HS-27A (cell line): ENCODE results near the gene KLF5.
"Not testable (repeated sequence)": the region's sequence is repeated elsewhere in the genome, so short reads cannot be mapped to it uniquely, and the experiment has no call there.

ENCODE experiments used
- DNase-seq: peaks from one replicate; pipeline ENCODE4 v3.0.0-alpha.2; 2012; ENCODE audit warnings: low read depth, missing footprints

KLF5 gene

DNA sequence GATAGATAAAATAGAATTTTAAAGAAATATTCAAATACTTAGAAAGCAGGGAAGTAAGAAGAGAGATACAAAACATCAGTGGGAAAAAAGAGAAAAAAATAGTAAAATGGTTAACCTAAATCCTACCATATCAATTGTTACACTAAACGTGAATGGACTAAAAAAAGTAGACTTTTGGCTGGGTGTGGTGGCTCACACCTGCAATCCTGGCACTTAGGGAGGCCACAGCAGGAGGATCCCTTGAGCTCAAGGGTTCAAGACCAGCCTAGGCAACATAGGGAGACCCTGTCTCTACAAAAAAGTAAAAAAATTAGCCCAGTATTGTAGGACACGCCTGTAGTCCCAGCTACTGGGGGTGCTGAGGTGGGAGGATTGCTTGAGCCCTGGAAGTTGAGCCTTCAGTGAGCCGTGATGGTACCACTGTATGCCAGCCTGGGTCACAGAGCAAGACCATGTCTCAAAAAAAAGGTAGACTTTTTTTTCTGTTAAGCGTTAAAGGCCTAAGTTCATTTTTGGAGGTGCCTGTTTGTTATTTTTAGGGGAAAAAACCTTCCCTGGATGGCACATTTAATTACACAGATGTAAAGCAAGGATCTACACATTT lies 29.6 kb downstream of the KLF5 start:
- no peak for DNase-seq

DNA sequence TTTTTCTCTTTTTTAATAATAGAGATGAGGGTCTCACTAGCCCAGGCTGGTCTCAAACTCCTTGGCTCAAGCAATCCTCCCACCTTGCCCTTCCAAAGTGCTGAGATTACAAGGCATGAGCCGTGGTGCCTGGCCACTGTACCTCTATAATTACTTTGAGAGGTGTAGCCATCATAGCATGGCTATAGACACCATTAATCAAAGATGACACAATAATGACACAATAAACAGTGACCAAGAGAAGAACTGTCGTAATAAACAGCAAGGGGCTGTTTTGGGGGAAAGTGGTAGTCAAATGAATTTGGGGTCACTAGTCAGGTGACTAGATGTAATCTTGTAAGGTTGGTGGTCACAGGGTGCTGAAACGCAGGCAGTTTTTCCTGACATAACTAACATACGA lies 30.4 kb downstream of the KLF5 start:
- no peak for DNase-seq

DNA sequence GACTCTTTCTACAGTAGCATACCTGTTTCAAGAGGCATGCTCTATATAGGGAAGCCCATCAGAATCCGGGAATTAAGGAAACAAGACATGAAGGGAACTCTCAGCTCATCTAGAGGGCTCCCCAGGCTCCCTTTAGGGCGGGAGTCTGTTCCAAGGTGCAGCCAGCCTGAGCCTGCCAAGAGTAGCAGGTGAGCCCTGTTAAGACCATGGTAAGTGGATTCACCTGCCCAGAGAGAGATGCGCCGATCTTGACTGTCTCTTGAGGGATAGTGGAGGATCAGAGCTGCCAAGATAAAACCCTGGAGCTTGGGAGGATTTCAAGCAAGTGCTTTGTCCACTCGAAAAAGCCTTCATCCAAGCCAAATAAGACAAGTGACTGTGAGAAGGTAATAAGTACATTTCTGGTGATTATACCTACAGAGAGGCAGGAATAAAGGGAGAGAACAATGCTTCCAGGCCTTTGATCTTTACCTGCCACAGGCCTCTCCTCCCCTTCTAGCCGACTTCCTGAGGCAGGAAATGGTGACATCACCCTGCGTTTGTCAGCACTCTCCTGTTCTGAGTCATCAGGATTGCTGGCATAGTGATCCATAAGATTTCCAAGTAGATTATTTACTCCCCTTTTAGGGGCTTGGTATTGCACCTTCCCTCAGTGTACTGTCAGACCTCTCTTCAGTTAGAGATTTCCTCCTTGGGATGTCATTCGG lies 31.5 kb downstream of the KLF5 start:
- peak; percentile 46 for DNase-seq

DNA sequence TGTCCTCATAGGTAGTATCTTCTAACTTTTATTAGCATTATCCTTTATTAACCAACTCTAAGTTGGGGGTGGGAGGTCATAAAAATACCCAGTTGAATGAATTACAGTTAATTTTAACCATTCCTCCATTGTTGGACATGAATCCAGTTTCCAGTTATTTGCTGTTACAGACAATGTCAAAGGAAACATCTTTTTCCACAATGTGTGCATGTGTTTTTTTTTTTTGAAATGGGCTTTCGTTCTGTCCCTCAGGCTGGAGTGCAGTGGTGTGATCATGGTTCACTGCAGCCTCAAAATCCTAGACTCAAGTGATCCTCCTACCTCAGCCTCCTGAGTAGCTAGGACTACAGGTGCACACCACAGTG lies 32.0 kb downstream of the KLF5 start:
- no peak for DNase-seq

DNA sequence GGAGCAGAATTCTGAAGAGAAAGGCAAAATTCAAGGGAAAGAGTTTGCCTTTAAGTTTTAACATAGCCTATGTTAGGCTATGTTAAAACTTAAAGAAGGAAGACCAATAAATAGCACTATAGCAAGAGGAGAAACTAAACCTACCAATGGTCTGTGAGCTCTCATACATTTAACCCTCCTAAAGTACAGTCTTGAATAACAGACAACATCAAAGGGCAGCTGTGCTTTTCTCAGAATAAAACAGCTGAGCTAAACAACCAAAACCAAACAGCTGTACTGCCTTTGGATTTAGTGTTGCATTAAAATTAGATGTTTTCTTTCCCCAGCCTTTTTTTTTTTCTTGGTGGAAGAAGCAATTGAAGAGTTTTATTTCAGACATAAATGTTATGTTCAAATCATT lies 34.0 kb downstream of the KLF5 start:
- DNase-seq: no peak

DNA sequence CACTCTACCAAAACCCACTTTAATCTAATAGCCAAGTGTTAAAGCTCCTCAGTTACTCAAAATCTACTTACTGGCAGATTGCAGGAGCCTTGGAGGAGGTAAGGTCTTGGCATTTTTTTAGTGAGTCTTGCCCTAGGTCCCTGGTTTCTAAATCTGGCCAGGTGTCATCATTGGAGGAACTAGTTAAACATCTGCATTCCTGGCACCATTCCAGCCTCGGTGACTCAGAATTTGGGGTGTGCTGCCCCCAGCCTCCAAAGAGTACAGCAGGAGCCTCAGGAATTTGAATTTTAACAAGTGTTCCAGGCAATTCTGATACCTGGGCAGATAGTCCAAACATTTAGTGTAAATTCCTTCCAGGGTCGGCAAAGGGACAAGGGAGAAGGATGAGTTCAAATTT lies 37.4 kb downstream of the KLF5 start:
- peak; percentile 24 for DNase-seq

DNA sequence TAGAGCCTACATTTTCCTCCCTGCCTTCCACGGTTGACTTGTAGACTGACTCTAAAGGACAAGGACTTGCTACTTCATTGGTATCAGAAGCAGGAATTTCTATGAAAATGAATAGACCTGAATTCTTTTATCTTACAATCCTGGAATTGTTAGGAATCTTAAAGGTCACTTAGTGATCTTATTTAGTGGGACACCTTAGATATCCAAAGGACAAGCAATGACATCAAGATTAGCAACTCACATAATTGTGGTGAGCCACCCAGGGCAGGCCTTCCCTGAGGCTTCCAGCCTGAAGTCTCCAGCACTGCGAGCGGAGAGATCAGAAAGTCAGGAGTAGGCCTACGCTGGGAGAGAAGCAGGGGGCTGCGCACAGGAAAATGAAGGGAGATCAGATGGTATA lies 37.8 kb downstream of the KLF5 start:
- no peak for DNase-seq

DNA sequence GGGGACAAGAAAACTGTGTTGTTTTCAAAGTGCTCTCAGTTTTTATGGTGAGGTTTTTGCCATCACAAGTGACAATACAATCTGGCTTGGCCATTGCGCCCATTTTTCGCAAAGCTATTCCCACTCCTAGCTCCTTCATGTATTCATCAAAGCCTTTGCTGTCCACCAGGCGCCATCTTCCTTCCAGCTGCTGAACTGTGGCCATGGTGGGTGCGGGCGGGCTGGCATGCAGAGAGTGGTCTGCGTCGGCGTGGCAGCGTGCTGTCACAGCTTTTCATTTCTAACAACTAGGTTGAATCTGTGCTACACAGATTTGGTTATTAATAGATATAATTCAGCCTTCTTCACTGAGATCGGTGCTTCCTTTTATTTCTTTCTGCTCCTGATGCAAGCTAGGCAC lies 42.0 kb downstream of the KLF5 start:
- not testable (repeated sequence) for DNase-seq

DNA sequence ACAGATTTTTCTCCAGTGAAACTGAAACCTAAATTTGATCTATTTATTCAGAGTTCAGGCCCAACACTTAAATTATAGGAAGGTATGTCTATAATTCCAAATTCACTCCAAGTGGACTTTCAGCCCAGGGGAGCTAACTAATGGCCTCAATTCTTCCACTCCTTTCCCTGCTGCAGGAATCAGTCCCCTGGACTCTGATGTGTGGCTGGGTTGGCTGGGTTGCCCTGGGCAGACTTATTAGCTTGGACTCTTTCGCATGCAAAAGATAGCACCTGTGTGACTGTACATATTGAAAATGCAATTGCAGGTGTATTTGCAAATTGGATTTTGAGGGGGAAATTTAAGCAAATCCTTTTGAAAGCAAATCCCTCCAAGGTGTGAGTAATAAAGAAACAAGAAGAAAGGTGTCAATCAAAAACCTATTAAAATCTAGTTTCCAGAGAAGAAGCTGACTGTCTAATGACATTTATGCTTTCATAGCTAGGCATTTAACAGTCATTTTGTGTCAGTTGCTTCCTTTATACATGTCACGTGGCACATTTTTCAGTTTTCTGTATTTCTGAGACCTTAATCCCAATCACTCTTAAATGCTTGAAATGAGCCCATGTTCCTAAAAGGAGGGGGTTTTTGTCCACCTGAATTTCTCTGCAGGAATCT lies 42.7 kb downstream of the KLF5 start:
- DNase-seq: no peak

DNA sequence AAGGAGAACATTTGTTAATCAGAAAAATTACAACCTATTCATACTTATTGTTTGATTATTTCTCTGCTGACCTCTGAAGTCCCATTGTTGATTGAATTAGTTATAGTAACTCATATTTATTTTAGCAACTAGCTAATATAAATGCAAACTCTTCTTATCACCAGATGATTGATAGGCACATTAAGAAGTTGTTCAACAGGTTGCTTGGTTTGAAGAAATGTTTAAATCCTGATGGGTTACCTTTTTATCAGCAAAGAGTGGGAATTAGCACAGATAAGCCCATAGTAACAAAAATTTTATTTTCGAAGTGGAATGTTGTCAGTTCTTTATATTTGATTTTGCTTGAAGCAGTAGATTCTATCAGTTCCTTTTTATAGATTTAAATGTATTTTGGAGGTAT lies 44.4 kb downstream of the KLF5 start:
- no peak for DNase-seq

DNA sequence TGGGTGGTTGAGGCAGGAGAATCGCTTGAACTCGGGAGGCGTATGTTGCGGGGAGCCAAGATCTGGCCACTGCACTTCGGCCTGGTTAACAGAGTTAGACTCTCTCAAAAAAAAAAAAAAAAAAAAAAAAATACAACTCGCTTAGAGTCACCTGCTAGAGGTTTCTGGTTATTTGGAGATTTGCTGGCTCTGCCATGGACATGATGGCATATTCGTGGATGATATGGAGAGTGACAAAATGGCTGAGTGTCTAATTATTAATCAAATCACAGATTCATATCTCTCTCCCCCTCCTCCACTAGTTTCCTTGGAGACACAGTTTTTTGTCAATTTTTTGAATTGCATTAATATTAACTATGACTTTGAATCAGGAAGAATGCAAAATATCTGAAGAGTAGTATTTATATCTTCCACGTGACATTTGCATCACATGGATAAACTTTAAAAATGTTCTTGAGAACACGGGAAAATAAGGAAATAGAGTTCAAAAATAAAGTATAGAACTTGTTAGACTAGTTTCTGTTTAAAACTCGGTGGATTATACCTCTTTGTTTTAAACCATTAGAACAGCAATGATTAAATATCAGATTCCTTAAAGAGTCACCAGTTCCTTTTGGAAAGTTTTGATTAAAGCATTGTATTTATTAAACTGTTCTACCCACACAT lies 47.8 kb downstream of the KLF5 start:
- no peak for DNase-seq

DNA sequence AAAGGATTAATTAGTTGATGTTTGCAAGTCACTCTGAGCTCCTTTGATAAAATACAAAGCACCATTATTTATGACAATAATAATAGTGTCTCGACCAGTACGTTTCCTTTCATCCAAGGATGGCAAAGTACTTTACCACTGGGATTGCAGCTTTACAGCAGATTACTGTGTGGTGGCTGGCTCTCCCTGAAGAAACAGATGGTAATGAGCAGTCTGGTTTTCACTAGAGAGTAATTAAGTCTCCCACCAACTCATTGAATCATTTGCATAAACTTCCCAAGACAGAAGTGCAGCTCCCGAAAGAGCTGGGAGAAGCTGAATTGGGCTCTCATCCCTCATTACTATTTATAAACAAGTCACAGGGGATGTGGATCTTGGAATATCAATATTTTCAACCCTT lies 48.7 kb downstream of the KLF5 start:
- no peak for DNase-seq

DNA sequence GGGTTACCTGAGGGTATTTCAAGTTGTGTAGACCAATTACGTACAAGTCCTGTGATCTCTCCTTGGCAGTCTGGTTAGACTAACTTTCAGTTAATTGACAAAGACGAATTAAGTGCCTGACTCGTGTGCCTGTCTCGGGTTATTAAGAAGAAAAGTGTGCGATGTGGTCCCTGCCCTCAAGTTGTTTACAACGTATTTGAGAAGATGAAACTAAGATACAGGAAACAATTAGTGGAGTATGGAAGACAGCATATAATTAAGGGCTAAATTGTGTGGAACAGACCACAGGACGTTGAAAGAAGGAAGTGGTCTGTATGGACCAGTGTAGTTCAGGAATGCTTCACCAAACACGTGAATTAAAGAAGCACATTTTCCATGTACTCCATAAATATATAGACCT lies 49.2 kb downstream of the KLF5 start:
- no peak for DNase-seq

DNA sequence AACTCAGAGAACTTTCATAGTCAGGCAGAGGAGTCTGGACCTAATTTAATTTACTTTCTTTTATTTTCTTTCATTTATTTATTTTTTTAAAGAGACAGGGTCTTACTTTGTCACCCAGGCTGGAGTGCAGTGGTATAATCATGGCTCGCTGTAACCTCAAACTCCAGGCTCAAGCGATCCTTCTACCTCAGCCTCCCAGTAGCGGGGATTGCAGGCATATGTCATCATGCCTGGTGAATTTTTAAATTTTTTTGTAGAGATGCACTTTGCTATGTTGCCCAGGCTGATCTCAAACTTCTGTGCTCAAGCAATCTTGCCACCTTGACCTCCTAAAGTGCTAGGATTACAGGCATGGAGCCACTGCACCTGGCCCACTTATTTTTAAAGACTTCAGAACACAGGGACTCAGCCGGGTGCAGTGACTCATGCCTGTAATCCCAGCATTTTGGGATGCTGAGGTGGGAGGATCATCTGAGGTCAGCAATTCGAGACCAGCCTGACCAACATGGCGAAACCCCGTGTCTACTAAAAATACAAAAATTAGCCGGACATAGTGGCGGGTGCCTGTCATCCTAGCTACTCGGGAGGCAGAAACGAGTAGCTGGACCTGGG lies 50.6 kb downstream of the KLF5 start:
- no peak for DNase-seq

DNA sequence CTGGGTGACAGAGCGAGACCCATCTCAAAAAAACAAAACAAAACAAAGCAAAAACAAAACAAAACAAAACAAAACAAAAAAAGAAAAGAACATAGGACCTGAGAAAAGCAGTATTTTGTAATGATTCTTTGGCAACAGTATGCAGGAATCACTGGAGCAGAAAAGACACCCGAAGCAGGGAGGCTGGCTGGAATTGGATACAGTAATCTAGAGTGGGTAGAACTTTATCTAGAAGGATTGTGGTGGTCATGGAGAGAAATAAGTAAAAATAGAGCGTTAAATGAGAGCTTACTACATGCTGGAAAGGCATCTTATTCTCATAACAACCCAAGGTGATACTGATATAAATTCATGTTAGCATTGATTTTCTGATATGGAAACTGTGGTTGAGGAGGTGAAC lies 51.2 kb downstream of the KLF5 start:
- no peak for DNase-seq

DNA sequence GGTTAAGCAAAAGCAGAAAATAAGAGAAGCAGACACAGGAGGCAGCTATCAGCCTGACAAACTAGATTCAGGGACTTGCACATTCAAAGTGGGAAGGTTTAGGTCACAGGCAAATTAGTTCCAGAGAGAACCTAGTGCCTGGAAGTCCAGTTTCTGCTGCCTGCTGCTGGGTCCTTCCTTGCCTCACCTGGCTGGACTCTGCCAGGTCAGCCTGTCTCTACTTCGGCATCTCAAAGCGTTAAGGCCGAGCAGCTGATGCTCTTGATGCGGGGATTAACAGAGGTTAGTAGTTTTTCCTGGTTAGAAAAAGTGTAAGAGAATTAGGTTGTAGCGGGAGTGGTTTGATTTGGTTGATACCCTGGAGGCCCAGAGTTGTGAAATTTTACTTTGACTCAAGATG lies 52.0 kb downstream of the KLF5 start:
- DNase-seq: no peak

DNA sequence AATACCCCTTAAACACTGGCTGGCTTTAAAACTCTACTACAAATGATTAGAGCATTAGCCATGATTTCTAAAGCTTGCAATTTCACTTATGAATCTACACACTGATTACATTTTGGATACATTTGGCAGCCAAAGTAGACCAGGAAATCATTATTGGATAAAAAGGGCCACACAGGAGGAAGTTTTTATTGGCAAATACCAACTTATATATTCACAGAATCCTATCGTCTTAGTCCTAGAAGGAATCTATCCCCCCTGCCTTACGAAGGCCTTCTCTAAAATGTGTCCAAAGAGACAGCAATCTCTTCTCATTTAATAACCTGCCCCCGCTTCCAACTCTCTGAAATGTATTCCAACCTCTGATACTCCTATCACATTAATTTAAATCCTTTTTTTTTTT lies 52.5 kb downstream of the KLF5 start:
- DNase-seq: no peak

DNA sequence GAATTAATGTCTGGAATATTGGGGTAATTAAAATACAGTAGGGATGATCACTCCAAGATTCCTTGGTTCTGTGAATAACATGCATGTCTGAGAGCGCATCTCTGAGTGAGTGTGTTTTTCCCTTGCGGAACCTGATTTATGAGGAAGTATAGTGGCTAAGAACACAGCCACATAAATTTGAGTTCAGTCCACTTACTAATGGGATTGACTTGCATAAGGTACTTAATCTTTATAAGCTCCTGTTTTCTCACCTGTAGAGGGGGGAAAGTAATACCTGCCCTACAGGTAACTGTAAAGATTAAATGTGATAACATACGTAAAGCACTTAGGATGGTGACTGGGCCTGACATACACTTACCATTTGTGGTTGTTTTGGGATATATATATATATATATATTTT lies 60.8 kb downstream of the KLF5 start:
- DNase-seq: no peak
